ENCODE data around the gene CACNA1I. TPM values are rescaled to one million over a fixed set of nuclear protein-coding genes. Genes with fewer than 3 reads are reported as not detected.

Gene CACNA1I
- total and polyA plus RNA-seq, 10 donors, result 0.24 to 4.1 (median 1.1) TPM

- intact Hi-C loops (cut with DNase I; ENCODE audit: low total_unique reads), result no loop called here
- H3K36me3 ChIP-seq, result no peaks in the 10 kb centered on the region
- WGBS, 5 donors, result 59 to 70% (median 64%) methylated on average over 30 to 32 of the region's 32 CpGs
- H3K4me1 ChIP-seq, result no peaks in the 10 kb centered on the region
- TF ChIP-seq POLR2AphosphoS5 (IDR thresholded peaks at IDR 0.05), result no peak
- no peaks in the 10 kb centered on the region for H3K9me3 ChIP-seq
- no peak overlapping the region for H3K4me3 ChIP-seq
- H3K27ac ChIP-seq, result no peak overlapping the region
- no peak for DNase-seq
- peaks cover 0 to 72% (median 0%) of the 10 kb centered on the region in 7 donors for H3K27me3 ChIP-seq (replicated peaks in 1 of 7)
Measured at GRCh38 chr22:39592081-39593065, 21.8 kb downstream of the CACNA1I start.

- Histone ChIP-seq H3K9me3 (no peaks in the 10 kb centered on the region), H3K4me3 (no peak overlapping the region), H3K4me1 (peaks cover 0 to 9% (median 0%) of the 10 kb centered on the region in 6 donors), H3K36me3 (no peaks in the 10 kb centered on the region), H3K27ac (no peak overlapping the region), H3K27me3 (replicated peaks in 1 of 7) (peaks cover 0 to 81% (median 8%) of the 10 kb centered on the region in 7 donors)
- WGBS, 5 donors, result 72 to 83% (median 75%) methylated on average over 10 to 12 of the region's 12 CpGs
- intact Hi-C loops (cut with DNase I; ENCODE audit: low total_unique reads), result no loop called here
- DNase-seq, result no peak
- TF ChIP-seq CTCF (IDR thresholded peaks at IDR 0.05 in 8 of 11, conservative IDR thresholded peaks at IDR 0.05 in 3 of 11), result no peak
- TF ChIP-seq POLR2AphosphoS5 (IDR thresholded peaks at IDR 0.05), result no peak
- TF ChIP-seq POLR2A (IDR thresholded peaks at IDR 0.05), result no peak
Measured at GRCh38 chr22:39593066-39593930, 22.7 kb downstream of the CACNA1I start.

- no peak for DNase-seq
- H3K4me1 ChIP-seq, result peaks cover 0 to 12% (median 0%) of the 10 kb centered on the region in 6 donors
- no peak for TF ChIP-seq POLR2A (IDR thresholded peaks at IDR 0.05)
- no peak for TF ChIP-seq CTCF (IDR thresholded peaks at IDR 0.05 in 8 of 11, conservative IDR thresholded peaks at IDR 0.05 in 3 of 11)
- no peak for TF ChIP-seq POLR2AphosphoS5 (IDR thresholded peaks at IDR 0.05)
- WGBS, 5 donors, result 57 to 66% (median 63%) methylated on average over 6 of the region's 6 CpGs
- H3K36me3 ChIP-seq, result no peaks in the 10 kb centered on the region
- intact Hi-C loops (cut with DNase I; ENCODE audit: low total_unique reads), result no loop called here
- no peaks in the 10 kb centered on the region for H3K9me3 ChIP-seq
- no peak overlapping the region for H3K4me3 ChIP-seq
- peaks cover 0 to 83% (median 10%) of the 10 kb centered on the region in 7 donors for H3K27me3 ChIP-seq (replicated peaks in 1 of 7)
- no peak overlapping the region for H3K27ac ChIP-seq
Measured at GRCh38 chr22:39593931-39594285, 23.4 kb downstream of the CACNA1I start.

GRCh38 chr22:39594411-39594810 is 23.9 kb downstream of the CACNA1I start:
- no peak for TF ChIP-seq POLR2A (IDR thresholded peaks at IDR 0.05)
- TF ChIP-seq CTCF (IDR thresholded peaks at IDR 0.05 in 8 of 11, conservative IDR thresholded peaks at IDR 0.05 in 3 of 11), result no peak
- TF ChIP-seq POLR2AphosphoS5 (IDR thresholded peaks at IDR 0.05), result no peak
- H3K36me3 ChIP-seq, result no peaks in the 10 kb centered on the region
- H3K4me3 ChIP-seq, result no peak overlapping the region
- no peak overlapping the region for H3K27ac ChIP-seq
- no peaks in the 10 kb centered on the region for H3K9me3 ChIP-seq
- peaks cover 0 to 12% (median 0%) of the 10 kb centered on the region in 6 donors for H3K4me1 ChIP-seq
- intact Hi-C loops (cut with DNase I; ENCODE audit: low total_unique reads), result no loop called here
- WGBS, 5 donors, result 49 to 66% (median 54%) methylated on average over 7 of the region's 7 CpGs
- no peak for DNase-seq
- H3K27me3 ChIP-seq (replicated peaks in 1 of 7), result peaks cover 0 to 80% (median 10%) of the 10 kb centered on the region in 7 donors

Data from spleen (tissue), 11 donors.